MM.1S (cell line): ENCODE results near the gene COL4A3.

Experiments
- DNase-seq: peaks from one replicate; pipeline ENCODE4 v3.0.0-alpha.2; 2015
- H2AFZ ChIP-seq: fragments of 300-600 bp; sonication (generic); 2 replicates; pipeline ENCODE4 v1.6.0; 2016; ENCODE audit warnings: antibody characterized with exemption, low read length
- H3F3A ChIP-seq: fragments of 300-600 bp; sonication (generic); 2 replicates; pipeline ENCODE4 v1.6.1; 2016; ENCODE audit warnings: mild to moderate bottlenecking, antibody characterized with exemption, low read length, moderate library complexity, mixed read lengths; ENCODE audit not compliant: insufficient read depth
- H3K27ac ChIP-seq: fragments of 300-600 bp; sonication (generic); 2 replicates; pipeline ENCODE4 v1.5.1; 2016; ENCODE audit warnings: mild to moderate bottlenecking, low read length
- H3K27me3 ChIP-seq: fragments of 300-600 bp; sonication (generic); replicated peaks from 2 replicates; pipeline ENCODE4 v1.6.0; 2016; ENCODE audit warnings: low read length; ENCODE audit not compliant: insufficient read depth
- H3K36me3 ChIP-seq: fragments of 300-600 bp; sonication (generic); replicated peaks from 2 replicates; pipeline ENCODE4 v1.6.1; 2016; ENCODE audit warnings: mild to moderate bottlenecking, low read length, mixed read lengths; ENCODE audit not compliant: insufficient read depth
- H3K4me1 ChIP-seq: fragments of 300-600 bp; sonication (generic); 2 replicates; pipeline ENCODE4 v1.6.1; 2016; ENCODE audit warnings: low read length, mixed read lengths
- H3K4me2 ChIP-seq: fragments of 300-600 bp; sonication (generic); 2 replicates; pipeline ENCODE4 v1.6.0; 2016; ENCODE audit warnings: low read depth, low read length
- H3K4me3 ChIP-seq: fragments of 300-600 bp; sonication (generic); 2 replicates; pipeline ENCODE4 v1.5.1; 2016; ENCODE audit warnings: low read length, mixed read lengths
- H3K79me2 ChIP-seq: fragments of 300-600 bp; sonication (generic); 2 replicates; pipeline ENCODE4 v1.6.1; 2016; ENCODE audit warnings: mixed run types, low read length, mixed read lengths
- H3K9ac ChIP-seq: fragments of 300-600 bp; sonication (generic); 2 replicates; pipeline ENCODE4 v1.6.1; 2016; ENCODE audit warnings: low read length, mixed read lengths
- H3K9me2 ChIP-seq: fragments of 300-600 bp; sonication (generic); replicated peaks from 2 replicates; pipeline ENCODE4 v1.6.1; 2016; ENCODE audit warnings: mild to moderate bottlenecking, low read length, mixed read lengths; ENCODE audit not compliant: insufficient read depth
- H3K9me3 ChIP-seq: fragments of 300-600 bp; sonication (generic); replicated peaks from 2 replicates; pipeline ENCODE4 v1.6.1; 2016; ENCODE audit warnings: mild to moderate bottlenecking, low read length, mixed read lengths; ENCODE audit not compliant: insufficient read depth
- H4K20me1 ChIP-seq: fragments of 300-600 bp; sonication (generic); 2 replicates; pipeline ENCODE4 v1.6.1; 2016; ENCODE audit warnings: mild to moderate bottlenecking, low read length, moderate library complexity, mixed read lengths; ENCODE audit not compliant: insufficient read depth
- CTCF ChIP-seq: fragments of 300-600 bp; sonication (generic); IDR thresholded peaks from 2 replicates; pipeline ENCODE4 v1.5.1; 2016; ENCODE audit warnings: antibody characterized with exemption, low read length, mixed read lengths
- EZH2 ChIP-seq: fragments of 300-600 bp; sonication (generic); optimal IDR thresholded peaks from 2 replicates; pipeline ENCODE3; 2017; ENCODE audit warnings: low read depth, mild to moderate bottlenecking, antibody characterized with exemption, low read length, mixed read lengths
- EZH2phosphoT487 ChIP-seq: fragments of 300-600 bp; sonication (generic); IDR thresholded peaks from 2 replicates; pipeline ENCODE4 v1.6.1; 2018; ENCODE audit warnings: antibody characterized with exemption, low read length

COL4A3 gene

GRCh38 chr2:227363756-227364155 is 199.3 kb downstream of the COL4A3 start:
- no peaks in the 10 kb centered on the region for H3F3A ChIP-seq
- no peaks in the 10 kb centered on the region for H3K9me3 ChIP-seq
- no peak for TF ChIP-seq EZH2
- peak; percentile 18 for TF ChIP-seq CTCF
- TF ChIP-seq EZH2phosphoT487 = no peak
- no peak overlapping the region for H3K4me2 ChIP-seq
- DNase-seq = no peak
- no peaks in the 10 kb centered on the region for H3K27me3 ChIP-seq
- H3K79me2 ChIP-seq = no peaks in the 10 kb centered on the region
- H2AFZ ChIP-seq = no peak overlapping the region
- no peaks in the 10 kb centered on the region for H3K9me2 ChIP-seq
- H3K9ac ChIP-seq = no peak overlapping the region
- no peaks in the 10 kb centered on the region for H3K4me1 ChIP-seq
- H4K20me1 ChIP-seq = no peaks in the 10 kb centered on the region
- no peak overlapping the region for H3K27ac ChIP-seq
- H3K36me3 ChIP-seq = no peaks in the 10 kb centered on the region
- no peak overlapping the region for H3K4me3 ChIP-seq
